Measurements from ENCODE around the gene BAK1. TPM values are rescaled to one million over a fixed set of nuclear protein-coding genes. Genes with fewer than 3 reads are reported as not detected.
"Not testable (repeated sequence)": the region's sequence is repeated elsewhere in the genome, so short reads cannot be mapped to it uniquely, and the experiment has no call there.

BAK1 gene
- polyA plus RNA-seq, 3 donors from 2014 or later: 26.6 to 46.6 (median 32.4) TPM

- Mint-ChIP-seq H3K36me3 (peaks cover 4 to 24% (median 9%) of the 10 kb centered on the region in 3 donors), H3K27me3 (ENCODE audit: low read depth in 3 of 3) (peaks cover 11 to 14% (median 13%) of the 10 kb centered on the region in 3 donors), H3K4me3 (no peak overlapping the region), H3K4me1 (peaks cover 39 to 42% of the 10 kb centered on the region in 2 donors), H3K9me3 (no peaks in the 10 kb centered on the region), H3K27ac (peak overlapping the region in 3 of 6 donors; percentile 35 to 62 (median 40))
- DNase-seq: no peak
These were observed 4.9 kb downstream of the BAK1 start for GRCh38 chr6:33575211-33575610.

GRCh38 chr6:33571637-33572316 is 8.3 kb downstream of the BAK1 start:
- Mint-ChIP-seq H3K4me3 (peak overlapping the region; percentile 89 to 98 (median 92)), H3K36me3 (peaks cover 4 to 25% (median 8%) of the 10 kb centered on the region in 3 donors), H3K27ac (peak overlapping the region; percentile 98 to 100 (median 99)), H3K27me3 (ENCODE audit: low read depth in 3 of 3) (peaks cover 11 to 14% (median 12%) of the 10 kb centered on the region in 3 donors), H3K9me3 (no peaks in the 10 kb centered on the region), H3K4me1 (peaks cover 20 to 27% of the 10 kb centered on the region in 2 donors)
- DNase-seq: no peak

DNA sequence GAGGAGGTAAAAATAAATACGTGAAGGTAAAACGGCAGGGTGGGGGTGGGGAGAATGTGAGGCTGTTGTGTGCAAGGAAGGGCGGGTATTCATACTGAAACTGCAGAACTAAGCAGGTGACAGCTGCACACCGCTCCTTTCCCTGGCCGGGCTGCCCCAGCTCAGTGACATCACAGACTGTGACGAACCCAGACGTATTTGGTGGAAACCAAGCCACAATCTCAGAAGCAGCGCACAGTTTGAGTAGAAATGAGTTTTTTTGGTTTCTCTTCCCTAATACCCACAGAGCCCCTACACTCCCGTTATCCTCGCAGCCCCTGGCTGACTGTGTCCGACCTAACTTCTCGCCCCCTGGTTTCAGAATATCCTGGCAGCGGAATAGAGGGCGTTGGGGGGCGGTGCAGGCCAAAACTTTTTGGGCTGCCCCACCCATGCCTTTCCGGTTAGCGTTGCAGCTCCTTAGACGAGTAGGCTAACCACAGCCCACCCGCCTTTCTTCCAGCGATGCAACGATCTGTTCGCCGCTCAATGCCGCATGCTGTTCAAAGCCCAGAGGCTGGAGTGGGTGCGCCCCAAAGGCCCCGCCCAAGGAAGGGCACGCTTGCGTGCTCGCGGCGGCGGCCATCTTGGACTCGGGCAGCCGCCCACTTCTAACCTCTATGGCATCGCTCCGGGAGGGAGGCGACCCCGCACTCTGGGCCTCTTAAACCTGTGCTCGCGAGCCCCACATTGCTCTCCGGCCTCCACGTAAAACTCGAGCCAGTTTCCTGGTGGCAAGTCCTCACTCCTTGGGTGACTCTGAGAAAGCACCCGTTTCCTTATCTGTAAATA is 9.1 kb downstream of the BAK1 start:
- peak overlapping the region; percentile 98 to 100 (median 99) for H3K27ac Mint-ChIP-seq
- peaks cover 4 to 25% (median 8%) of the 10 kb centered on the region in 3 donors for H3K36me3 Mint-ChIP-seq
- peaks cover 11 to 14% (median 12%) of the 10 kb centered on the region in 3 donors for H3K27me3 Mint-ChIP-seq (ENCODE audit: low read depth in 3 of 3)
- peaks cover 20 to 27% of the 10 kb centered on the region in 2 donors for H3K4me1 Mint-ChIP-seq
- DNase-seq: peak; percentile 90
- H3K9me3 Mint-ChIP-seq: no peaks in the 10 kb centered on the region
- H3K4me3 Mint-ChIP-seq: peak overlapping the region; percentile 89 to 98 (median 92)

DNA sequence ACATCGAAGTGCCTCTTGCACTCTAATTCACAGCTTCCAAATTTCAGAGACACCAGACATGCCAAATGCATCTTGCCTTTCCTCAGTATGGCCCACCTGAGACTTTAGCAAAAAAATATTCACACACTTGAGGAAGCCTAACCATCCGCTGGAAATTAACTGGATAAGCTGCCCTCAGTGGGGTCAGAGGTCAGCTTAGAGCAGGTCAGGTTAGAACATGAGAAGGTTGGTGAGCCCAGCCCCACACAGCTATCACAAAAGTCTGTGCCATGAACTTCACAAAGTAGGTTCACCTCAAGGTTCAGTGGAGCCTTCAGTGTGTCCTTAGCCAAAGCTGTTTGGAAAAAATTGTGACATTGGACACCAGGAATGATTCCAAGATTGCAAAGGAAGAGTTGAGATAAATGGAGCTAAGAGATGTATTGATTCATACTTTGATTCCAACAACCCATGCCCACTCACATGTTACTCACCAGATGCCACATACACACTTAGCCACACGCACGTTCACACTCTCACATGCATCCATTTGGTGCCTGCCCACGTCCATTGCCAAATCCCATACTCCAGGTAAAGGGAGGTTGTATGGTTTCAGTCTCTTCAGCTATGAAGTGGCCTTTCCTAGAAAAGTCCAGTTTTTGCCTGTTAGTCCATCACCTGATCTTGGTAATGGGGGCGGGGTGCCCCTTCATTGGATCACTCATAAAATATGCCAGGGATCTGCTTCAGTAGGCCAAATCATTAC is 11.1 kb downstream of the BAK1 start:
- H3K27ac Mint-ChIP-seq: peak overlapping the region; percentile 29 to 100 (median 99)
- H3K27me3 Mint-ChIP-seq (ENCODE audit: low read depth in 3 of 3): peaks cover 11 to 16% (median 12%) of the 10 kb centered on the region in 3 donors
- H3K9me3 Mint-ChIP-seq: no peaks in the 10 kb centered on the region
- no peak for DNase-seq
- peaks cover 0 to 11% (median 3%) of the 10 kb centered on the region in 3 donors for H3K36me3 Mint-ChIP-seq
- H3K4me1 Mint-ChIP-seq: peaks cover 20 to 27% of the 10 kb centered on the region in 2 donors
- peak overlapping the region in 4 of 5 donors; percentile 1 to 51 (median 20) for H3K4me3 Mint-ChIP-seq

GRCh38 chr6:33567836-33568235 is 12.2 kb downstream of the BAK1 start:
- no peaks in the 10 kb centered on the region for H3K9me3 Mint-ChIP-seq
- peaks cover 11 to 16% (median 12%) of the 10 kb centered on the region in 3 donors for H3K27me3 Mint-ChIP-seq (ENCODE audit: low read depth in 3 of 3)
- H3K36me3 Mint-ChIP-seq: peaks cover 0 to 7% (median 3%) of the 10 kb centered on the region in 3 donors
- no peak for DNase-seq
- H3K27ac Mint-ChIP-seq: peak overlapping the region in 3 of 6 donors; percentile 58 to 86 (median 63)
- peaks cover 22 to 27% of the 10 kb centered on the region in 2 donors for H3K4me1 Mint-ChIP-seq
- no peak overlapping the region for H3K4me3 Mint-ChIP-seq

GRCh38 chr6:33566182-33567084 is 13.6 kb downstream of the BAK1 start:
- H3K27ac Mint-ChIP-seq: peak overlapping the region in 2 of 6 donors; percentile 67 to 87
- H3K36me3 Mint-ChIP-seq: peaks cover 0 to 7% (median 3%) of the 10 kb centered on the region in 3 donors
- no peak for DNase-seq
- H3K27me3 Mint-ChIP-seq (ENCODE audit: low read depth in 3 of 3): peaks cover 11 to 16% (median 12%) of the 10 kb centered on the region in 3 donors
- H3K9me3 Mint-ChIP-seq: no peaks in the 10 kb centered on the region
- H3K4me3 Mint-ChIP-seq: no peak overlapping the region
- peaks cover 12 to 18% of the 10 kb centered on the region in 2 donors for H3K4me1 Mint-ChIP-seq

DNA sequence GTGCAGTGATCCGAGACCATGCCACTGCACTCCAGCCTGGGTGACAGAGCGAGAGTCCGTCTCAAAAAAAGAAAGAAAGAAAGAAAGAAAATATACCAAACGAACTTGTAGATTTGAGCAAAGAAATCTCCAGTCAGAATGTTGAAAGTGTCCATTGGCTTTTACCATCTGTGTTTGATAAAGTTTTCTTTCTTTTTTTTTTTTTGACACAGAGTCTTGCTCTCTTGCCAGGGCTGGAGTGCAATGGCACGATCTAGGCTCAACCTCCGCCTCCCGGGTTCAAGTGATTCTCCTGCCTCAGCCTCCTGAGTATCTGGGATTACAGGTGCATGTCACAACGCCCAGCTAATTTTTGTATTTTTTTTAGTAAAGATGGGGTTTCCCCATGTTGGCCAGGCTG is 21.3 kb downstream of the BAK1 start:
- DNase-seq: no peak
- H3K36me3 Mint-ChIP-seq: no peaks in the 10 kb centered on the region
- H3K27ac Mint-ChIP-seq: no peak overlapping the region
- H3K4me3 Mint-ChIP-seq: no peak overlapping the region
- peaks cover 0 to 1% of the 10 kb centered on the region in 2 donors for H3K4me1 Mint-ChIP-seq
- no peaks in the 10 kb centered on the region for H3K27me3 Mint-ChIP-seq (ENCODE audit: low read depth in 3 of 3)
- H3K9me3 Mint-ChIP-seq: no peaks in the 10 kb centered on the region

DNA sequence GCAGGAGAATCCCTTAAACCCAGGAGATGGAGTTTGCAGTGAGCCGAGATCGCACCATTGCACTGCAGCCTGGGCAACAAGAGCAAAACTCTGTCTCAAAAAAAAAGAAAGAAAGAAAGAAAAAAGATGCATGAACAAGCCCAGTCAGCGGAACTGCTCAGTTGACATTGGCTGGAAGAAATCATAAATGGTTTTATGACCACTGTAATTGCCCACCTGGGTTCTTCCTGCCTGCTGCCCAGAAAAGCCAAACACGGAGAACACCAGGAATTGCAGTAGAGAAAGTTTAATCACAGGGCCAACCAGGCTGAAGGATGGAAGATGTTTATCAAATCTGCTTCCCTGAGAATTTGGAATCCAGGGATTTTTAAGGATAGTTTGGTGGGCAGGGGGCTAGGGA is 22.7 kb downstream of the BAK1 start:
- Mint-ChIP-seq H3K27ac (no peak overlapping the region), H3K9me3 (no peaks in the 10 kb centered on the region), H3K4me1 (no peaks in the 10 kb centered on the region), H3K27me3 (ENCODE audit: low read depth in 3 of 3) (no peaks in the 10 kb centered on the region), H3K36me3 (no peaks in the 10 kb centered on the region), H3K4me3 (no peak overlapping the region)
- no peak for DNase-seq

- H3K27me3 Mint-ChIP-seq (ENCODE audit: low read depth in 3 of 3): not testable (repeated sequence)
These were observed 27.2 kb downstream of the BAK1 start for GRCh38 chr6:33552883-33553282.

DNA sequence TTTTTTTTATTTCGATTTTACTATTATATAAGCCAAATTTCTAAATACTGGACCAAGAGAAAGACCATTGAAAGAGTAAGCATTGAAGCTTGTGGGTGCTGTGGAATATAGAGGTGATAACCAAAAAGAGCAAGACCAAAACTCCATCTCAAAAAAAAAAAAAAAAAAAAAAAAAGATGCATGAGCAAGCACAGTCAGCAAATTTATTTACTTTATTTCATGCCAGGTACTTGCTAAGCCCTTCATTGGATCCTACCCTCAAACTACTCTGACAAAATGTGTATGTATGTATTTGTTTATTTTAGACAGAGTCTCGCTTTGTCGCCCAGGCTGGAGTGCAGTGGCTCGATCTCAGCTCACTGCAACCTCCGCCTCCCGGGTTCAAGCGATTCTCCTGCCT is 27.8 kb downstream of the BAK1 start:
- Mint-ChIP-seq H3K9me3 (no peaks in the 10 kb centered on the region), H3K27me3 (ENCODE audit: low read depth in 3 of 3) (peaks cover 0 to 2% (median 0%) of the 10 kb centered on the region in 3 donors), H3K36me3 (no peaks in the 10 kb centered on the region), H3K4me3 (no peak overlapping the region), H3K27ac (no peak overlapping the region), H3K4me1 (peaks cover 13 to 15% of the 10 kb centered on the region in 2 donors)
- no peak for DNase-seq

More at GRCh38 chr6:33552883-33553282, 27.2 kb downstream of the BAK1 start:
- H3K36me3 Mint-ChIP-seq, H3K4me3 Mint-ChIP-seq, H3K9me3 Mint-ChIP-seq, H3K4me1 Mint-ChIP-seq, H3K27ac Mint-ChIP-seq, DNase-seq: not testable (repeated sequence)

GRCh38 chr6:33551538-33551937 is 28.5 kb downstream of the BAK1 start:
- Mint-ChIP-seq H3K36me3 (no peaks in the 10 kb centered on the region), H3K9me3 (no peaks in the 10 kb centered on the region), H3K27me3 (ENCODE audit: low read depth in 3 of 3) (peaks cover 0 to 2% (median 0%) of the 10 kb centered on the region in 3 donors), H3K27ac (no peak overlapping the region), H3K4me1 (peaks cover 13 to 16% of the 10 kb centered on the region in 2 donors), H3K4me3 (no peak overlapping the region)
- DNase-seq: no peak

GRCh38 chr6:33549896-33550295 is 30.2 kb downstream of the BAK1 start:
- H3K9me3 Mint-ChIP-seq: no peaks in the 10 kb centered on the region
- H3K4me3 Mint-ChIP-seq: no peak overlapping the region
- H3K27ac Mint-ChIP-seq: no peak overlapping the region
- no peak for DNase-seq
- H3K4me1 Mint-ChIP-seq: peaks cover 13 to 16% of the 10 kb centered on the region in 2 donors
- peaks cover 0 to 2% (median 0%) of the 10 kb centered on the region in 3 donors for H3K27me3 Mint-ChIP-seq (ENCODE audit: low read depth in 3 of 3)
- H3K36me3 Mint-ChIP-seq: no peaks in the 10 kb centered on the region

All from immature natural killer cell (primary cell).